ENCODE results near the gene SSX2IP.
"Not testable (repeated sequence)": the region's sequence is repeated elsewhere in the genome, so short reads cannot be mapped to it uniquely, and the experiment has no call there.

The SSX2IP gene

DNA sequence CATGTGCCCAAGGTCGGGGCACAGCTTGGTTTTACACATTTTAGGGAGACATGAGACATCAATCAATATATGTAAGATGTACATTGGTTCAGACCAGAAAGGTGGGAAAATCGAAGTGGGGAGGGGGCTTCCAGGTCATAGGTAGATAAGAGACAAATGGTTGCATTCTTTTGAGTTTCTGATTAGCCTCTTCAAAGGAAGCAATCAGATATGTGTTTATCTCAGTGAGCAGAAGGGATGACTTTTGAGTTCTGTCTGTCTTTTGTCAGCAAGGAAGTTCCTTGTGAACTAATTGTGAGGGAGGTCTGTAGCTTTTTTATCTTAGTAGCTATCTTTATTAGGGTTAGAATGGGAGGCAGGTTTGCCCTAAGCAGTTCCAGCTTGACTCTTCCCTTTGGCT lies 31.6 kb upstream of the SSX2IP start:
- not testable (repeated sequence) for DNase-seq; H3K36me3 Mint-ChIP-seq (ENCODE audit: insufficient read depth); ATAC-seq (replicated peaks); H3K9me3 Mint-ChIP-seq; H3K27ac Mint-ChIP-seq; H3K4me1 Mint-ChIP-seq (ENCODE audit: low read depth in 2 of 2); H3K4me3 Mint-ChIP-seq
- peaks cover 9 to 12% of the 10 kb centered on the region in 2 donors for H3K27me3 Mint-ChIP-seq

DNA sequence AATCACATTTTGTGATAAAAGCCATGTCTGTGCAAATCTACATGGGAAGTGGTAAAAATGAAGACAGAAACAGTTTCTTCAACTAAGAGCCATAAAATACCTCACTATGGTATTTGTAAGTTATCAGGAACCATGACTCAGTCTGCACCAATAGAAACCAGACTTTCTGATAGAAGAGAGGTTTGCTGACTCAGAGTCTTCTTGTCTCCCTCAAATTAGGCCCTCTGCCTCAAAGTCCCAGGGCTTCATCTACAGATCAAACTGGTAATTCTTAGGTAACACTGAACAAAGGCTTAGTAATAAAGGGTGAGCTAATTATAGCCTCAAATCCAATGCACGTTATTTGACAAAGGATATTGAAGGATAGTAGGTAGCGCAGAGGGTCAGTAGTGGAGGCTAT lies 30.9 kb upstream of the SSX2IP start:
- Mint-ChIP-seq H3K4me3 (no peak overlapping the region), H3K36me3 (ENCODE audit: insufficient read depth) (no peaks in the 10 kb centered on the region), H3K27ac (no peak overlapping the region), H3K27me3 (peaks cover 9 to 17% of the 10 kb centered on the region in 2 donors), H3K9me3 (no peaks in the 10 kb centered on the region), H3K4me1 (ENCODE audit: low read depth in 2 of 2) (no peaks in the 10 kb centered on the region)
- DNase-seq = no peak
- no peak for ATAC-seq (replicated peaks)

DNA sequence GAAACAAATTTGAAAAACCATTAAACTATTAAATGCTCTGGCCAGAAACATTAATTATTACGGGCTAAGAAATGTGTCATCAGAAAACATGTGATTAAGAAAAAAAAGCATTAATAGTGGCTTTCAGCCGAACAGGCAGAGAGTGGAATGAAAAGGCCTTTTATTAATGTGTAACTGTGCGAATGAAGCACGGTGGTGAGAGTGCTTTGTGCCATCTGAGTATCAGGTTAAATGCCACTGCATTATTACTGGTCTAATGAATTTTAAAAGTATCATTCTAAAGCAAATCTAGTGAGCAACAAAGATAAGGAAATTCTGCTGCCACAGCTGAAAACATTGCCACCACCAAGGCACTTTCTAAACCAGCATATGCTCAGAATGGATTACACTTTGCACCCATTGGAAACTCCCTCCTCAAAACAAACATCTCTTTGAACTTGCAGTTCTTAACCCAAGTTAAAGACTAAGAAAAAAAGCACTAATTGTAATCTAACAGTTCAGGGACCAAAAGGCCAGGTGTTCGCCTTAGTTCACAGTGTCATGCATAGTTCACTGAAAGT lies 30.0 kb upstream of the SSX2IP start:
- Mint-ChIP-seq H3K36me3 (ENCODE audit: insufficient read depth) (no peaks in the 10 kb centered on the region), H3K9me3 (no peaks in the 10 kb centered on the region), H3K27me3 (peaks cover 9 to 24% of the 10 kb centered on the region in 2 donors), H3K4me1 (ENCODE audit: low read depth in 2 of 2) (no peaks in the 10 kb centered on the region), H3K27ac (no peak overlapping the region), H3K4me3 (no peak overlapping the region)
- DNase-seq = no peak
- no peak for ATAC-seq (replicated peaks)

DNA sequence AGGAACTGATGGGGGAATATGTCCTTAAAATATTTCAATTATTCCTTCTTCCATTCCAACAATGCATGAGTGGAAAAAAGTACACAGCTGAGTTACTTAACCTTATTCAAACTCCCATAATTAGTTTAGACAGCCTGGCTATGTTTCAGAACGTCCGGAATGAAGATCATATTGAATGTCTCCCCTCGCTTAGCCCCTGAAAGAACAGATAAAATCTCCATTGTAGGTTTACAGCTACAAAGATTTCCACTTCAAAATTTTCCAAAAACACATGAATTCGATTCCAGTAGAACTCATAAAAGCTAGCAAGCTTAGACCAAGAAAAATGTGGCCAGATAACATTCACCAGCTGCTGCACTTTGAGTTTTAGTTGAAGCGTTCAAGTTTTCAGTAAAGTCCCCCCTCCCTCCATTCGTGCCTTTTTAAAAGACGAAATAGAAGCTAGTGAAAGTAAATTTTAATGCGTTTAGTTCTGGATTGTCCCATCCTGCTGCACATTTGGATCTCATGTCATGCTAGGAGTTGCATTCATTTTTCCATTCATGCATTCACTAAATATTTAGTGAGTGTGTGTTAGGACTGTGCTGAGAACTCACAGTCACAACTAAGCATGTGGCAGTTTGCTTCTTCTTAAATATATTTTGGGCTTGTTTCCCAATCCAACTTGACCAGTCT lies 29.4 kb upstream of the SSX2IP start:
- Mint-ChIP-seq H3K4me1 (ENCODE audit: low read depth in 2 of 2) (no peaks in the 10 kb centered on the region), H3K36me3 (ENCODE audit: insufficient read depth) (no peaks in the 10 kb centered on the region), H3K4me3 (no peak overlapping the region), H3K9me3 (no peaks in the 10 kb centered on the region), H3K27me3 (peaks cover 9 to 24% of the 10 kb centered on the region in 2 donors), H3K27ac (no peak overlapping the region)
- ATAC-seq (replicated peaks) (no peak), DNase-seq (no peak)

DNA sequence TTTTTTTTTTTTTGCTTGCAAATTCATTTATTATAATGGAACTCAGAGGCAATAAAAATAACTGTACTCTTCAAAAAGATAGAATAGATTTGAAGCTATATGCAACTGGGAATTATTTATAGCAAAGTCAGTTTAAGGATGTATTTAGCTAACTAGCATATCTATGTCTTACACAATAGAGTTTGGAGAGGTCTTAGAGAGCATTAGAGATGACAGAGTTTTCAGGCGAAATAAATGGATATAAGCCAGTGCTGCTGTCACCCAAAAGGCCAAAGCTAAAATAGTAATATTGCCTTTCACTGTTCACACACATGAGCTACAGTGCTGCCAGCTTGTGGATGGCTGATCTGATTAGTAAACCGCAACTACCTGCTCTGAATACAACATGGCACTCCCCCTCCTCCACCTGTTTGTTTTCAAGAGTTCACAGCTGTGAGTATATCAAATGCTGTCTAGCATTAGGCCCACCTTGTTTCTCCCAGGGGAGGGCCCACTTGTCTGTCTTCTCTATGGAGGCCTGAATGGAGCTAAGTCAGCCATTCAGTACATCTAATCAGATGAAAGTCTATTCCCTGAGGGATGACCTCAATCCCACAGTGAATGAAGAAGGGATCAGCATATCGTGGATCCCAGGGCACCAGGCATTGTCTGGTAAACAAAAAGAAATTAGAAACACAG lies 25.2 kb upstream of the SSX2IP start:
- DNase-seq = no peak
- Mint-ChIP-seq H3K9me3 (no peaks in the 10 kb centered on the region), H3K27ac (no peak overlapping the region), H3K36me3 (ENCODE audit: insufficient read depth) (no peaks in the 10 kb centered on the region), H3K4me1 (ENCODE audit: low read depth in 2 of 2) (no peaks in the 10 kb centered on the region), H3K27me3 (peaks cover 0 to 12% of the 10 kb centered on the region in 2 donors), H3K4me3 (no peak overlapping the region)
- no peak for ATAC-seq (replicated peaks)

DNA sequence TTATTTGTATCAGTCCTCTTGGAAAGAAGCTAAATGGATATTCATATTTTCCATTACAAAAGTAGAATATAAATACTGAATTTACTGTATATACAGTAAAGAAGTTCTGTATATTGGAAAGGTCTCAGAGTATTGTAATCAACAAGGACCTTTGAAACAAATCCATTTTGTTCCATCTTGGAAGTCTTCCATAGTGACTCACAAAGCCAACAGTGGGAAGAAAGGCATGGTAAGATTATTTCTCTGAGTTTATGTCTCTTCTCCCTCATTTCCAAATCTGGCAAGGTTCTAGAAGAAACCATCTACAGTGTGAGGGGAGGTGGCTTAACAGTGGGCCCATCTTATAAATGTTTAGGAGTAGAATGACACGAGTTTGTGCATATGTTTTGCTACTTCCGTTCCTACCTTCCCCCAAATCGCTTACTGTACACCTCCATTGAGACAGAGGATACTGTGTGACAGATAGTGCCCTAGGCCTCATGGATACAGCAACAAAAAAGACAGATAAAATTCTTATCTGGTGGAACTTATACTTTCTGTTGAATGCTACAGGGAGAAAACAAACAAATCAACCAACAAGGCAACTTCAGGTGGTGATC lies 22.1 kb upstream of the SSX2IP start:
- no peak for DNase-seq
- ATAC-seq (replicated peaks) = no peak
- Mint-ChIP-seq H3K27me3 (peaks cover 0 to 12% of the 10 kb centered on the region in 2 donors), H3K9me3 (no peaks in the 10 kb centered on the region), H3K27ac (peak overlapping the region in 1 of 2 donors; percentile 8), H3K36me3 (ENCODE audit: insufficient read depth) (no peaks in the 10 kb centered on the region), H3K4me3 (no peak overlapping the region), H3K4me1 (ENCODE audit: low read depth in 2 of 2) (no peaks in the 10 kb centered on the region)

DNA sequence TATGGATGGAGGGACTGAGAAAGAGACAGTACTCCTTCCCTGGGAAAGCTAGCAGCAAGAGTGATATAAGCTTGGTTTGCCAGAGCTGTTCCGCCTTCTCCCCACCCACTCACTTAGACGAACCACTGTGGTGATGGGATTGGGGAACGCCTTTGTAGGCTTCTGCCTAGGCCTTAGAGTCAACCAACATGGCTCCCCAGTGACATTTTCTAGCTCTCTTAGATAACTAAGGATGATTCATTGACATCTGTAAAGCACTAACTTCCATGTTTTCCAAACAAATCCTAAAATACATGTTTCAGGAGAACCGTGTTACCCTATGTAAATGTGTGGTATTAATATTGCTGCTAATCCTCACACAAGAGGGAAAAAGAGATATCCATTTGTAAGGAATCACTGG lies 21.6 kb upstream of the SSX2IP start:
- peaks cover 0 to 12% of the 10 kb centered on the region in 2 donors for H3K27me3 Mint-ChIP-seq
- DNase-seq (no peak), ATAC-seq (replicated peaks) (no peak)
- H3K27ac Mint-ChIP-seq = no peak overlapping the region
- H3K4me3 Mint-ChIP-seq = no peak overlapping the region
- no peaks in the 10 kb centered on the region for H3K36me3 Mint-ChIP-seq (ENCODE audit: insufficient read depth)
- H3K9me3 Mint-ChIP-seq = no peaks in the 10 kb centered on the region
- no peaks in the 10 kb centered on the region for H3K4me1 Mint-ChIP-seq (ENCODE audit: low read depth in 2 of 2)

DNA sequence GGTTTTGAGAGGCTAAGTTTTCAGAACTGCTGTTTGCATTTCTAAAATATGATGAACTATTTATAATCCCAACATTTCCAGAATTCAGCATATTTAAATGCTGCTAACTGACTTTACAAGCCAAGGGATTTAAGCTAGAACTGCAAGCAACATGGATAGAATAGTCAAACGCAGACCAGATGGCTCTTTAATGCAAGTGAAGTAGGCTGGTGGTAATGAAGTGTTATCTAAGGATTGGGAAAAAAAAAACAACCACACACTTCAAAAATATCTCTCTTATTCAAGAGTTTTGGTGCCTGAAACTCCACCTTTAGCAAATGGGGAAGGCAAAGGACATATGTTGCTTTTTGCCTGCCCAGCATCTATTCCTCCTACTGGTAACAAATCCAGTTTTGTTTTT lies 20.9 kb upstream of the SSX2IP start:
- H3K36me3 Mint-ChIP-seq (ENCODE audit: insufficient read depth) = no peaks in the 10 kb centered on the region
- H3K27me3 Mint-ChIP-seq = peaks cover 0 to 7% of the 10 kb centered on the region in 2 donors
- H3K27ac Mint-ChIP-seq = no peak overlapping the region
- H3K9me3 Mint-ChIP-seq = no peaks in the 10 kb centered on the region
- H3K4me1 Mint-ChIP-seq (ENCODE audit: low read depth in 2 of 2) = no peaks in the 10 kb centered on the region
- ATAC-seq (replicated peaks) (no peak), DNase-seq (no peak)
- no peak overlapping the region for H3K4me3 Mint-ChIP-seq

DNA sequence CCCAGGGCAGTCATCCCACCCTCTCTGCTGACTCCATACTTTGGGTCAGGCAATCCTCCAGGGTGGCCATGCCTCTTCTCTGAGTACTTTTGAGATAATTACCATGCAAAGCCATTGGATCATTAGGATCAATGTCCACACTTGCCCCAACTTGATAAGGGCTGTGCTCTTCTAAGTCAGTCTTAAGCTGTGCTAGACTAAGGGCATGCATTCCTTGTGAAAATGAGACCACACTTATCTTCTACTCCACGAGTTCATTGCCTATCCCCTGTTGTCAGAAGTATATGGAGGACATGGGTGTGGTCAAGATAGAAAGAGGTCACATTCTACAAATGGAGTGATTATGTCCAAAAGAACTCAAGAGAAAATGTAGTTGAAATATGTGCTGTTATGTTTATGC lies 18.9 kb upstream of the SSX2IP start:
- no peaks in the 10 kb centered on the region for H3K4me1 Mint-ChIP-seq (ENCODE audit: low read depth in 2 of 2)
- H3K27me3 Mint-ChIP-seq = no peaks in the 10 kb centered on the region
- no peak overlapping the region for H3K27ac Mint-ChIP-seq
- H3K4me3 Mint-ChIP-seq = no peak overlapping the region
- H3K9me3 Mint-ChIP-seq = no peaks in the 10 kb centered on the region
- DNase-seq (no peak), ATAC-seq (replicated peaks) (no peak)
- no peaks in the 10 kb centered on the region for H3K36me3 Mint-ChIP-seq (ENCODE audit: insufficient read depth)

DNA sequence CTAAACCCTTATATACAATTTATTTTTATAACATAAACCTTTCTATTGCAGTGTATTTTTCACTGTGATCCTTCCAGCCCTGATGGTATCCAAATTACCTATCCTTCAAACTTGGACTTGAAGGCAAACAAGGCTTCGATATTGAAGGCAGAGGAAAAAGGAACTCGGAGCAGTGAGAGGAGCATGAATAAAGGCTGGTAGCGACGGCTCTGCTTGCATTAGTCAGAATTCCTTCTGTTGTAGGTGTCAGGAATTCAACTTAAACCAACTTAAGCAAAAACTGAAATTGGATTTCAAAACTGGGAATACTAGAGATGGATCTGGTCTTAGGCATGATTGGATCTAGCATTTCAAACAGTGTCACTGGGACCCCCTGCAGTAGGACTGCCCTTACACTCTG lies 17.8 kb upstream of the SSX2IP start:
- H3K27me3 Mint-ChIP-seq = peaks cover 1 to 2% of the 10 kb centered on the region in 2 donors
- no peaks in the 10 kb centered on the region for H3K9me3 Mint-ChIP-seq
- no peaks in the 10 kb centered on the region for H3K36me3 Mint-ChIP-seq (ENCODE audit: insufficient read depth)
- no peak for ATAC-seq (replicated peaks)
- no peak overlapping the region for H3K4me3 Mint-ChIP-seq
- no peak overlapping the region for H3K27ac Mint-ChIP-seq
- H3K4me1 Mint-ChIP-seq (ENCODE audit: low read depth in 2 of 2) = no peaks in the 10 kb centered on the region
- DNase-seq = no peak

DNA sequence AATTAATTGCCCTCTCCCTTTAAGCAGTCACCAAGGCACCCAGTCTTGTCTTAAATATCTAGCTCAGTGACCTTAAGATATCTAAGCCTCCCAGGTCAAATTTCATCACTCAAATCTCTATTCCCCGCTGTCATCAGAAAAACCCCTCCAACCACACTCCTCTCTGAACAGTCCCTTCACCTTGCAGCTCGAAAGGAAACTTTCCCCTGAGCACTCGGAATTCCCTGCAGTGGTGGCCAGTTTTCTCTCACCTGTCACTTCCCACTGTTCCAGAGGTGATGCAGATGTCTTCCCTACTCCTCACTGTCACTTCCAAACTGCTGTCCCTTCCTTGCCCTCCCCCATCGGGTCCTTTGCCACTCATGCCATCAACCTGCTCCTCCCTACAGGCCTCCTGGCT lies 15.3 kb upstream of the SSX2IP start:
- Mint-ChIP-seq H3K9me3 (no peaks in the 10 kb centered on the region), H3K4me1 (ENCODE audit: low read depth in 2 of 2) (no peaks in the 10 kb centered on the region), H3K27ac (no peak overlapping the region), H3K36me3 (ENCODE audit: insufficient read depth) (no peaks in the 10 kb centered on the region), H3K4me3 (no peak overlapping the region), H3K27me3 (peaks cover 9 to 13% of the 10 kb centered on the region in 2 donors)
- ATAC-seq (replicated peaks) (no peak), DNase-seq (no peak)

DNA sequence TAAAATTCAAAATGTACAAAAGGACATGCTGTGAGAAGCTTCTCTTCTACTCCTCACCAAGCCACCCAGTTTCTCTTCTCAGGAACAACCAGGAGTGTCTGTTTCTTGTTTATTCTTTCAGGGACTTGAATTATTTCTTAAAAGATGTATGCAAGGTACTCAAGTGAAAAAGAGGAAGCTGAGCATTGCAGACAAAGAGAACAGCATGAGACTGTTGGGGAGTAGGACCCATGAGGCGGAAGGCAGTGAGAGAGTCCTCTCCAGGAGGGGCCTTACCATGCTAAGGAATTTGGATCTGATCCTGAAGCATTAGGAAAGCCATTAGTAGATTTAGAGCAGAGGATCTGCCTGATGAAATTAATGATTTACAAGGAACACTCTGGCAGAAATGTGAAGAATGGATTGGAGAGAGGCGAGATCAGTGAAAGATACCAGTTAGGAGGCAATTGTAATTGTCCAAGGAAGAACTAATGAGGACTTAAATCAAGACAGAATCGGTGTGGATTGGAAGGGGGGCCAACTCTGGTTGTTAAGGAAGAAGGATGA lies 14.7 kb upstream of the SSX2IP start:
- ATAC-seq (replicated peaks) = no peak
- no peaks in the 10 kb centered on the region for H3K36me3 Mint-ChIP-seq (ENCODE audit: insufficient read depth)

DNA sequence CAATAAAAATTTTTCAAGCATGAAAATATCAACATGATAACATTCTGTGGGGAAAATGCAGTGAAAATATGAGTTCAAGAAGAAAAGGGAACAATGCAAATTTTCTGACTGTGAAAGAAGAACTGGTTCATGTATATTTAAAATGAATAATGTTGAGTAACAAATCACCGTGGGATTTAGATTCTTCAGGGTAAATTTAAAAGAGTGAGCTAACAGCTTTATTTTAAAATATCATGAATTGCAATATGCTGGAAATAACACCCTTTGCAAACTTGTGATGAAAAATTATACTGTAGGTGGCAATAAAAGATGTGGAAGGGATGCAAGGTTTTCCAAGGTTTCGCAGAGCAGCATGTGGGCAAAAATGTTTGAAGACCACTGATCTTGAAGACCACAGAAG lies 13.2 kb upstream of the SSX2IP start:
- H3K4me1 Mint-ChIP-seq (ENCODE audit: low read depth in 2 of 2) = no peaks in the 10 kb centered on the region
- no peaks in the 10 kb centered on the region for H3K9me3 Mint-ChIP-seq
- no peak overlapping the region for H3K4me3 Mint-ChIP-seq
- DNase-seq (no peak), ATAC-seq (replicated peaks) (no peak)
- no peaks in the 10 kb centered on the region for H3K36me3 Mint-ChIP-seq (ENCODE audit: insufficient read depth)
- no peak overlapping the region for H3K27ac Mint-ChIP-seq
- peaks cover 9 to 13% of the 10 kb centered on the region in 2 donors for H3K27me3 Mint-ChIP-seq

More for the DNA sequence above, 14.7 kb upstream of the SSX2IP start:
- H3K27ac Mint-ChIP-seq = no peak overlapping the region
- no peak overlapping the region for H3K4me3 Mint-ChIP-seq
- peaks cover 9 to 13% of the 10 kb centered on the region in 2 donors for H3K27me3 Mint-ChIP-seq
- no peaks in the 10 kb centered on the region for H3K4me1 Mint-ChIP-seq (ENCODE audit: low read depth in 2 of 2)
- DNase-seq = no peak
- H3K9me3 Mint-ChIP-seq = no peaks in the 10 kb centered on the region

All from effector memory CD8-positive, alpha-beta T cell (primary cell).